Natural killer cell (primary cell): ENCODE measurements around the gene TPRG1. TPM values are rescaled to one million over a fixed set of nuclear protein-coding genes. Genes with fewer than 3 reads are reported as not detected.

ENCODE experiments used
- ATAC-seq, 3 donors: fragments of 150-1000 bp in 2 of 3; fragments of 200-7000 bp in 1 of 3; cut with Tn5 transposase; 1 replicate in 1 of 3; 2 replicates in 2 of 3; pipeline ENCODE4 v1.10.0; 2021; ENCODE audit warnings: mild to moderate bottlenecking in 2 of 3, moderate library complexity in 2 of 3
- DNase-seq, 2 donors: peaks; one replicate each; pipeline versions ENCODE4 v3.0.0 to v3.0.0-alpha.2; 2013 to 2021; ENCODE audit warnings: mixed read lengths in 1 of 2
- H3K27ac ChIP-seq: one replicate; pipeline ENCODE4 v1.5.1; 2013; ENCODE audit warnings: mild to moderate bottlenecking, low read length
- H3K27me3 ChIP-seq: one replicate; pipeline ENCODE4 v1.6.1; 2013; ENCODE audit warnings: low read length; ENCODE audit not compliant: control insufficient read depth, insufficient read depth
- H3K36me3 ChIP-seq: one replicate; pipeline ENCODE4 v1.6.1; 2013; ENCODE audit warnings: low read length; ENCODE audit not compliant: control insufficient read depth, insufficient read depth
- H3K4me1 ChIP-seq: one replicate; pipeline ENCODE4 v1.6.1; 2013; ENCODE audit warnings: low read length; ENCODE audit not compliant: control insufficient read depth, insufficient read depth
- H3K4me3 ChIP-seq: one replicate; pipeline ENCODE4 v1.5.1; 2013; ENCODE audit warnings: low read length
- H3K9me3 ChIP-seq: one replicate; pipeline ENCODE4 v1.6.1; 2013; ENCODE audit warnings: low read length; ENCODE audit not compliant: control insufficient read depth, insufficient read depth
- H3K27ac Mint-ChIP-seq, 2 donors: one replicate each; pipeline ENCODE4 v1.8.0; 2022; ENCODE audit warnings: mild to moderate bottlenecking in 2 of 2, mixed read lengths in 2 of 2, moderate library complexity in 1 of 2
- H3K27me3 Mint-ChIP-seq, 2 donors: one replicate each; pipeline ENCODE4 v1.8.0; 2022; ENCODE audit warnings: low read depth in 2 of 2, mixed read lengths in 2 of 2
- H3K36me3 Mint-ChIP-seq: one replicate; pipeline ENCODE4 v1.8.0; 2022; ENCODE audit warnings: mixed read lengths
- H3K4me1 Mint-ChIP-seq, 2 donors: one replicate each; pipeline ENCODE4 v1.8.0; 2022; ENCODE audit warnings: mixed read lengths in 2 of 2
- H3K4me3 Mint-ChIP-seq: one replicate; pipeline ENCODE4 v1.8.0; 2022; ENCODE audit warnings: mild to moderate bottlenecking, moderate library complexity, mixed read lengths
- H3K9me3 Mint-ChIP-seq, 2 donors: one replicate each; pipeline ENCODE4 v1.8.0; 2022; ENCODE audit warnings: mixed read lengths in 2 of 2
- WGBS: methylation state at CpG from one replicate; pipeline ENCODE4 v1.1.7; 2013; ENCODE audit warnings: missing lambda C conversion rate; ENCODE audit not compliant: insufficient coverage; 5-methylcytosine and 5-hydroxymethylcytosine counted together
- intact Hi-C: fragments of 100-400 bp; cut with micrococcal nuclease; formaldehyde crosslinking; loops from one replicate; pipeline ENCODE4 v1.14.2; 2022
- total RNA-seq, 4 donors: library from RNA; stranded (reverse); fragments of 120-200 nt in 1 of 4; gene quantifications; one replicate each; pipeline versions ENCODE4 v1.2.3 to v1.2.4, GENCODE V29; 2013 to 2022
- TF ChIP-seq, protein P1 (sequence below): fragments of 200-600 bp; IDR thresholded peaks from one replicate; pipeline ENCODE4 v1.8.0; 2022; ENCODE audit warnings: antibody characterized with exemption

Gene TPRG1
- total RNA-seq, 3 donors from 2014 or later (not counting 1 experiment from before 2014, with no cell fraction given) = 1.3 to 4.6 (median 1.9) TPM

DNA sequence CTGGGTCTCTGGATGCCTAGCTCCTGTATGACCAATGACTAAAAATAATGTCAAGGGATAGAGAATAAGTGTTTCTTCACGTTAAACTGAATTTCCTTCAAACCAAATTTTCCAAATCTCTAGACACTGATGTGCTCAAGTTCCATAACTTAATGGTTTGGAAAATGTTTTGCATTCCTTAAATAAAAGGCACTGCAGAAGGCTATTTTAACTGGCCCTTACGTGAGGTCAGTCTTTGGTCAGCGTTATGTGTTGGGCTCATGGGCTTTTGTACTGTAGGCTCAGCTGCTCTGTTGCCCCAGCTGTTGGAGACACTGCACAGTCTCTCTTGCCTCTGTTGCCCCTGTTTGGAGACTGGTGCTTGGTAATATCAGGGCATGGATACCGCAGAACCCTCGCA, 188.5 kb downstream of the TPRG1 start:
- Mint-ChIP-seq H3K4me3 (no peak overlapping the region), H3K27me3 (peaks cover 0 to 3% of the 10 kb centered on the region in 2 donors), H3K27ac (no peak overlapping the region), H3K4me1 (peaks cover 8% of the 10 kb centered on the region in 2 donors), H3K9me3 (no peaks in the 10 kb centered on the region), H3K36me3 (no peaks in the 10 kb centered on the region)
- Histone ChIP-seq H3K9me3 (no peaks in the 10 kb centered on the region), H3K4me3 (no peak overlapping the region), H3K4me1 (peaks cover 7% of the 10 kb centered on the region), H3K27ac (no peak overlapping the region), H3K27me3 (no peaks in the 10 kb centered on the region), H3K36me3 (no peaks in the 10 kb centered on the region)
- DNase-seq (no peak), ATAC-seq (no peak)
- TF ChIP-seq, protein P1, sequence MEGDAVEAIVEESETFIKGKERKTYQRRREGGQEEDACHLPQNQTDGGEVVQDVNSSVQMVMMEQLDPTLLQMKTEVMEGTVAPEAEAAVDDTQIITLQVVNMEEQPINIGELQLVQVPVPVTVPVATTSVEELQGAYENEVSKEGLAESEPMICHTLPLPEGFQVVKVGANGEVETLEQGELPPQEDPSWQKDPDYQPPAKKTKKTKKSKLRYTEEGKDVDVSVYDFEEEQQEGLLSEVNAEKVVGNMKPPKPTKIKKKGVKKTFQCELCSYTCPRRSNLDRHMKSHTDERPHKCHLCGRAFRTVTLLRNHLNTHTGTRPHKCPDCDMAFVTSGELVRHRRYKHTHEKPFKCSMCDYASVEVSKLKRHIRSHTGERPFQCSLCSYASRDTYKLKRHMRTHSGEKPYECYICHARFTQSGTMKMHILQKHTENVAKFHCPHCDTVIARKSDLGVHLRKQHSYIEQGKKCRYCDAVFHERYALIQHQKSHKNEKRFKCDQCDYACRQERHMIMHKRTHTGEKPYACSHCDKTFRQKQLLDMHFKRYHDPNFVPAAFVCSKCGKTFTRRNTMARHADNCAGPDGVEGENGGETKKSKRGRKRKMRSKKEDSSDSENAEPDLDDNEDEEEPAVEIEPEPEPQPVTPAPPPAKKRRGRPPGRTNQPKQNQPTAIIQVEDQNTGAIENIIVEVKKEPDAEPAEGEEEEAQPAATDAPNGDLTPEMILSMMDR = no peak
- WGBS = 96% methylated on average over 5 of the region's 5 CpGs
- intact Hi-C loops = no loop called here

DNA sequence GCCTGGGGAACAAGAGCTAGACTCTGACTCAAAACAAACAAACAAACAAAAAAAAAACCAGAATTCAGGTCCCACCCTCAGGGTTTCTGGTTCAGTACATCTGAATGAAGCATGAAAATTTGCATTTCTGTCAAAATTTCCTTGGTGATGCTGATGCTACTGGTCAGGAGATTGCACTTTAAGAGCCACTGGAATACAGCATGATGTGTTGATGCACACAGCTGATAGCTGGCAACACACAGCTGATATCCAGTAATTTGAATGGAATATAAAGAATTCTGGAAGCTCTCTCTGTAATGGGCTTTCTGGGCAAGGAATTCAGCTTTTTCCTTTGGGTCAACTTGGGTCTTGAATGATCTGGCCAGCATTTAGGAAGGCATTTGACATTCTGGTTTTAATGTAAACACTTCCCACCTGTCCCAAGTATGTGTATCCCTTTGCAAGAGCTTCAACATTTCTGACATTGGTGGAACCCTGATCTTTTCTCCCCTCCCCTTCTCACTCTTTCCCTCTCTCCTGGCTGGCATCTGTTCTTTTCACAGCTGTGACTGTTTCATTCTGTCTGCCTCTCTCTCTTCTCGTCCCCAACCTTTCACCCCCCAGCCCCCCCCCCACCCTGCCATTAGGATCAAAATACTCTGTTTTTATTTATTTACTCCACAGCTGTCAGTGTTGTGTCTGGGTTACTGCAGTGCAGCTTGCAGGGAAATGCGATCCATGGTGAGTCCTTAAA, 189.5 kb downstream of the TPRG1 start:
- DNase-seq (no peak), ATAC-seq (no peak)
- no peak overlapping the region for H3K27ac Mint-ChIP-seq
- intact Hi-C loops = no loop called here
- TF ChIP-seq, protein P1 = no peak
- WGBS = 88% methylated on average over 2 of the region's 2 CpGs
- no peaks in the 10 kb centered on the region for H3K4me1 ChIP-seq
- H3K9me3 ChIP-seq = no peaks in the 10 kb centered on the region
- no peak overlapping the region for H3K4me3 ChIP-seq
- H3K9me3 Mint-ChIP-seq = no peaks in the 10 kb centered on the region
- H3K36me3 ChIP-seq = no peaks in the 10 kb centered on the region
- no peaks in the 10 kb centered on the region for H3K36me3 Mint-ChIP-seq
- H3K4me3 Mint-ChIP-seq = no peak overlapping the region
- H3K4me1 Mint-ChIP-seq = no peaks in the 10 kb centered on the region
- H3K27me3 Mint-ChIP-seq = peaks cover 0 to 3% of the 10 kb centered on the region in 2 donors
- H3K27ac ChIP-seq = no peak overlapping the region
- no peaks in the 10 kb centered on the region for H3K27me3 ChIP-seq

DNA sequence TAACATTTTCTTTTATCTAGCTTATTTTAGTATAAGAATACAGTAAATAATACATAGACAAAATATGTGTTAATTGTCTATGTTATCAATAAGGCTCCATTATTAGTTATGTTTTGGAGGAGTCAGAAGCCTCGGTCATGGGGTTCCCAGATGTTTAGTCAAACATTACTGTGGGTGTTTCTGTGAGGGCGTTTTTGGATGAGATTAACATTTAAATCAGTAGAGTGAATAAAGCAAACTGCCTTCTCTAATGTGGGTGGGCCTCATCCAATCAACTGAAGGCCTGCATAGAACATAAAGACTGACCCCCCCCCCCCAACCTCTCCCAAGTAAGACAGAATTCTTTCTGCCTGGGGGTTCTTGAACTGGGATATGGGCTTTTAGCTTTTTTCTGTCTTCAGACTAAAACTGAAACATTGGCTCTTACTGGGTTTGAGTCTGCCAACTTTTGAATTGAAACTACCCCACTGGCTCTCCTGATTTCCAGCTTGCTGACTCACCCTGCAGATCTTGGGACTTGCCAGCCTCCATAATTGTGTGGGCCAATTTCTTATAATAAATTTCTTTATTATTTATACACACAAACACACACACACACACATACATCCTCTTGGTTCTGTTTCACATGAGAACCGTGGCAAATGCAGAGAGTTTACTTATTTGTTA, 192.0 kb downstream of the TPRG1 start:
- H3K27ac Mint-ChIP-seq = no peak overlapping the region
- DNase-seq (no peak), ATAC-seq (no peak)
- no peaks in the 10 kb centered on the region for H3K9me3 ChIP-seq
- H3K9me3 Mint-ChIP-seq = no peaks in the 10 kb centered on the region
- intact Hi-C loops = no loop called here
- H3K4me1 Mint-ChIP-seq = no peaks in the 10 kb centered on the region
- TF ChIP-seq, protein P1 = no peak
- H3K36me3 ChIP-seq = no peaks in the 10 kb centered on the region
- H3K4me1 ChIP-seq = no peaks in the 10 kb centered on the region
- H3K36me3 Mint-ChIP-seq = no peaks in the 10 kb centered on the region
- no peaks in the 10 kb centered on the region for H3K27me3 Mint-ChIP-seq
- H3K27ac ChIP-seq = no peak overlapping the region
- no peak overlapping the region for H3K4me3 Mint-ChIP-seq
- H3K27me3 ChIP-seq = no peaks in the 10 kb centered on the region
- WGBS = 94% methylated on average over 2 of the region's 3 CpGs
- H3K4me3 ChIP-seq = no peak overlapping the region
